ENCODE measurements around the gene SPRR1B.

DNA sequence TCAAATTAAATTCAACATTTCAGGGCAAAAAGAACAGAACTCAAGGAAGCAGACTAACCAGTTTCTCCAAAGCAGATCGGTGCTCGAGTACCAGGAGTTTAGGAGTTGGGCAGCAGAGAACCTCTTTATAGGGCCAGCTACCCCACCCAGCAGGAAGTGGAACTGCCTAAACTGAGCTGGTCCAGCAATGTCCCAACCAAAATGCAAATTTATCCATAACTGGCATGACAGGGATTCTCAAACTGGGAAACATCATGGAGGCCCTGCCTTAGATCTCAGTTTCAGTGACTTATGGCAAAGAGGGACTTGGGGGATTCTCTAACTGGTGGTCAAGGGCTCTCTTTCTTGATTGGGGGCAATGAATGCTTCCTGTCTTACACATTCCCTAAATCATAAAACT lies 40.5 kb downstream of the SPRR1B start, which contains the start of gene SPRR2B:
- TF ChIP-seq, protein P1, sequence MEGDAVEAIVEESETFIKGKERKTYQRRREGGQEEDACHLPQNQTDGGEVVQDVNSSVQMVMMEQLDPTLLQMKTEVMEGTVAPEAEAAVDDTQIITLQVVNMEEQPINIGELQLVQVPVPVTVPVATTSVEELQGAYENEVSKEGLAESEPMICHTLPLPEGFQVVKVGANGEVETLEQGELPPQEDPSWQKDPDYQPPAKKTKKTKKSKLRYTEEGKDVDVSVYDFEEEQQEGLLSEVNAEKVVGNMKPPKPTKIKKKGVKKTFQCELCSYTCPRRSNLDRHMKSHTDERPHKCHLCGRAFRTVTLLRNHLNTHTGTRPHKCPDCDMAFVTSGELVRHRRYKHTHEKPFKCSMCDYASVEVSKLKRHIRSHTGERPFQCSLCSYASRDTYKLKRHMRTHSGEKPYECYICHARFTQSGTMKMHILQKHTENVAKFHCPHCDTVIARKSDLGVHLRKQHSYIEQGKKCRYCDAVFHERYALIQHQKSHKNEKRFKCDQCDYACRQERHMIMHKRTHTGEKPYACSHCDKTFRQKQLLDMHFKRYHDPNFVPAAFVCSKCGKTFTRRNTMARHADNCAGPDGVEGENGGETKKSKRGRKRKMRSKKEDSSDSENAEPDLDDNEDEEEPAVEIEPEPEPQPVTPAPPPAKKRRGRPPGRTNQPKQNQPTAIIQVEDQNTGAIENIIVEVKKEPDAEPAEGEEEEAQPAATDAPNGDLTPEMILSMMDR (IDR thresholded peaks at IDR 0.05; ENCODE audit: low read depth, low read length, missing input control) = no peak
- TF ChIP-seq, protein P2, sequence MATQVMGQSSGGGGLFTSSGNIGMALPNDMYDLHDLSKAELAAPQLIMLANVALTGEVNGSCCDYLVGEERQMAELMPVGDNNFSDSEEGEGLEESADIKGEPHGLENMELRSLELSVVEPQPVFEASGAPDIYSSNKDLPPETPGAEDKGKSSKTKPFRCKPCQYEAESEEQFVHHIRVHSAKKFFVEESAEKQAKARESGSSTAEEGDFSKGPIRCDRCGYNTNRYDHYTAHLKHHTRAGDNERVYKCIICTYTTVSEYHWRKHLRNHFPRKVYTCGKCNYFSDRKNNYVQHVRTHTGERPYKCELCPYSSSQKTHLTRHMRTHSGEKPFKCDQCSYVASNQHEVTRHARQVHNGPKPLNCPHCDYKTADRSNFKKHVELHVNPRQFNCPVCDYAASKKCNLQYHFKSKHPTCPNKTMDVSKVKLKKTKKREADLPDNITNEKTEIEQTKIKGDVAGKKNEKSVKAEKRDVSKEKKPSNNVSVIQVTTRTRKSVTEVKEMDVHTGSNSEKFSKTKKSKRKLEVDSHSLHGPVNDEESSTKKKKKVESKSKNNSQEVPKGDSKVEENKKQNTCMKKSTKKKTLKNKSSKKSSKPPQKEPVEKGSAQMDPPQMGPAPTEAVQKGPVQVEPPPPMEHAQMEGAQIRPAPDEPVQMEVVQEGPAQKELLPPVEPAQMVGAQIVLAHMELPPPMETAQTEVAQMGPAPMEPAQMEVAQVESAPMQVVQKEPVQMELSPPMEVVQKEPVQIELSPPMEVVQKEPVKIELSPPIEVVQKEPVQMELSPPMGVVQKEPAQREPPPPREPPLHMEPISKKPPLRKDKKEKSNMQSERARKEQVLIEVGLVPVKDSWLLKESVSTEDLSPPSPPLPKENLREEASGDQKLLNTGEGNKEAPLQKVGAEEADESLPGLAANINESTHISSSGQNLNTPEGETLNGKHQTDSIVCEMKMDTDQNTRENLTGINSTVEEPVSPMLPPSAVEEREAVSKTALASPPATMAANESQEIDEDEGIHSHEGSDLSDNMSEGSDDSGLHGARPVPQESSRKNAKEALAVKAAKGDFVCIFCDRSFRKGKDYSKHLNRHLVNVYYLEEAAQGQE (IDR thresholded peaks at IDR 0.05) = no peak
- no peak for TF ChIP-seq YY1 (IDR thresholded peaks at IDR 0.05)
- no peak for TF ChIP-seq GABPA (IDR thresholded peaks at IDR 0.05 in 1 of 2, conservative IDR thresholded peaks at IDR 0.05 in 1 of 2)
- TF ChIP-seq SP1 (IDR thresholded peaks at IDR 0.05) = no peak
